ENCODE measurements around the gene COX4I2.
"Not testable (repeated sequence)": the region's sequence is repeated elsewhere in the genome, so short reads cannot be mapped to it uniquely, and the experiment has no call there.

The COX4I2 gene

GRCh38 chr20:31654534-31654933 lies 16.8 kb downstream of the COX4I2 start:
- DNase-seq (ENCODE audit: low read depth) = no peak

GRCh38 chr20:31661625-31662371 lies 24.1 kb downstream of the COX4I2 start:
- DNase-seq (ENCODE audit: low read depth) = no peak

- DNase-seq (ENCODE audit: low read depth) = no peak
These were observed 24.7 kb downstream of the COX4I2 start for GRCh38 chr20:31662372-31662854.

GRCh38 chr20:31663524-31663837 lies 25.8 kb downstream of the COX4I2 start:
- DNase-seq (ENCODE audit: low read depth) = no peak

GRCh38 chr20:31663838-31664695 lies 26.4 kb downstream of the COX4I2 start:
- no peak for DNase-seq (ENCODE audit: low read depth)

- no peak for DNase-seq (ENCODE audit: low read depth)
These were observed 27.1 kb downstream of the COX4I2 start for GRCh38 chr20:31664696-31665354.

- DNase-seq (ENCODE audit: low read depth) = no peak
These were observed 28.0 kb downstream of the COX4I2 start for GRCh38 chr20:31665753-31666152.

- no peak for DNase-seq (ENCODE audit: low read depth)
These were observed 28.7 kb downstream of the COX4I2 start for GRCh38 chr20:31666258-31667042.

- no peak for DNase-seq (ENCODE audit: low read depth)
These were observed 29.9 kb downstream of the COX4I2 start for GRCh38 chr20:31667315-31668285.

- DNase-seq (ENCODE audit: low read depth) = not testable (repeated sequence)
These were observed 31.2 kb downstream of the COX4I2 start for GRCh38 chr20:31668944-31669343.

- DNase-seq (ENCODE audit: low read depth) = no peak
These were observed 32.2 kb downstream of the COX4I2 start for GRCh38 chr20:31669876-31670275.

- no peak for DNase-seq (ENCODE audit: low read depth)
These were observed 32.9 kb downstream of the COX4I2 start for GRCh38 chr20:31670371-31671228.

GRCh38 chr20:31671324-31671723 lies 33.6 kb downstream of the COX4I2 start:
- no peak for DNase-seq (ENCODE audit: low read depth)

GRCh38 chr20:31673435-31673834 lies 35.7 kb downstream of the COX4I2 start:
- no peak for DNase-seq (ENCODE audit: low read depth)

- peak; percentile 75 for DNase-seq (ENCODE audit: low read depth)
These were observed 36.3 kb downstream of the COX4I2 start for GRCh38 chr20:31673943-31674463.

GRCh38 chr20:31674895-31675827 lies 37.4 kb downstream of the COX4I2 start:
- DNase-seq (ENCODE audit: low read depth) = peak; percentile 97

- DNase-seq (ENCODE audit: low read depth) = peak; percentile 90
These were observed 38.3 kb downstream of the COX4I2 start for GRCh38 chr20:31675828-31676608.

- no peak for DNase-seq (ENCODE audit: low read depth)
These were observed 38.9 kb downstream of the COX4I2 start for GRCh38 chr20:31676609-31676989.
